HepG2 (cell line): ENCODE measurements around the gene TOLLIP. TPM values are rescaled to one million over a fixed set of nuclear protein-coding genes. Genes with fewer than 3 reads are reported as not detected.

ENCODE experiments used
- JARID2 ChIP-seq: sonication (generic); formaldehyde crosslinking; IDR thresholded peaks from 2 replicates; pipeline ENCODE4 v1.8.1; 2023; ENCODE audit warnings: missing genetic modification reagents, inconsistent platforms; ENCODE audit not compliant: insufficient replicate concordance
- MTF2 ChIP-seq: sonication (generic); formaldehyde crosslinking; IDR thresholded peaks from 2 replicates; pipeline ENCODE4 v1.5.0; 2020; ENCODE audit warnings: missing genetic modification reagents, borderline replicate concordance
- PHF8 ChIP-seq: sonication (generic); formaldehyde crosslinking; IDR thresholded peaks from 2 replicates; pipeline ENCODE4 v1.5.0; 2020; ENCODE audit warnings: missing genetic modification reagents
- PRMT3 ChIP-seq: sonication (generic); formaldehyde crosslinking; IDR thresholded peaks from 2 replicates; pipeline ENCODE4 v1.8.1; 2022; ENCODE audit warnings: low read depth, mild to moderate bottlenecking, moderate library complexity, missing genetic modification reagents, borderline replicate concordance
- SIX4 ChIP-seq: sonication (generic); formaldehyde crosslinking; IDR thresholded peaks from 2 replicates; pipeline ENCODE4 v1.4.0; 2020; ENCODE audit warnings: missing genetic modification reagents
- ZNF20 ChIP-seq: sonication (generic); formaldehyde crosslinking; IDR thresholded peaks from 2 replicates; pipeline ENCODE4 v1.4.0; 2020; ENCODE audit warnings: mild to moderate bottlenecking, moderate library complexity, missing genetic modification reagents
- ZNF547 ChIP-seq: sonication (generic); formaldehyde crosslinking; IDR thresholded peaks from 2 replicates; pipeline ENCODE4 v1.5.1; 2020; ENCODE audit warnings: mild to moderate bottlenecking, missing genetic modification reagents
- ZNF709 ChIP-seq: sonication (generic); formaldehyde crosslinking; IDR thresholded peaks from 2 replicates; pipeline ENCODE4 v1.5.0; 2020; ENCODE audit warnings: mild to moderate bottlenecking, missing genetic modification reagents
- polyA plus RNA-seq, 8 experiments: library from polyadenylated mRNA; depleted of rRNA in 3 of 8; stranded (reverse) in 7 of 8; unstranded in 1 of 8; fragments of >200 nt; fragmentation: Illumina TruSeq in 4 of 8; extraction: Trizol in 4 of 8; gene quantifications; 2 replicates each; pipeline versions ENCODE4 v1.2.1 to v1.2.3, GENCODE V29; 2011 to 2016; ENCODE audit warnings: low read depth in 4 of 8, missing spikeins in 1 of 8, mixed read lengths in 1 of 8; ENCODE audit not compliant: insufficient read depth in 1 of 8
- total RNA-seq, 5 experiments: library from RNA; depleted of rRNA; stranded (reverse); fragments of >200 nt; fragmentation: Illumina TruSeq; extraction: Trizol; gene quantifications; 2 replicates each; pipeline ENCODE4 v1.2.3, GENCODE V29; 2016; ENCODE audit warnings: low read depth in 1 of 5
- TF ChIP-seq, protein P1 (sequence below): sonication (generic); formaldehyde crosslinking; IDR thresholded peaks from 2 replicates; pipeline ENCODE4 v1.4.0; 2020; ENCODE audit warnings: missing genetic modification reagents
- TF ChIP-seq, protein P2 (sequence below): sonication (generic); formaldehyde crosslinking; IDR thresholded peaks from 2 replicates; pipeline ENCODE4 v1.4.0; 2020; ENCODE audit warnings: missing genetic modification reagents
- TF ChIP-seq, protein P3 (sequence below): IDR thresholded peaks from 2 replicates; pipeline ENCODE4 v1.6.1; 2016; ENCODE audit warnings: missing compliant biosample characterization, missing genetic modification reagents, borderline replicate concordance
- TF ChIP-seq, protein P4 (sequence below): sonication (generic); formaldehyde crosslinking; IDR thresholded peaks from 2 replicates; pipeline ENCODE4 v1.4.0; 2020; ENCODE audit warnings: mild to moderate bottlenecking, missing genetic modification reagents
- TF ChIP-seq, protein P5 (sequence below): sonication (generic); formaldehyde crosslinking; IDR thresholded peaks from 2 replicates; pipeline ENCODE4 v1.5.0; 2020; ENCODE audit warnings: mild to moderate bottlenecking, missing genetic modification reagents
- TF ChIP-seq, protein P6 (sequence below): sonication (generic); formaldehyde crosslinking; IDR thresholded peaks from 2 replicates; pipeline ENCODE4 v1.5.0; 2020; ENCODE audit warnings: mild to moderate bottlenecking, missing genetic modification reagents

TOLLIP gene
- total and polyA plus RNA-seq, 2 of the 13 experiments (the other 11 are each of a cell fraction or from before 2014, with no cell fraction given) = 25.9 to 47.5 TPM

DNA sequence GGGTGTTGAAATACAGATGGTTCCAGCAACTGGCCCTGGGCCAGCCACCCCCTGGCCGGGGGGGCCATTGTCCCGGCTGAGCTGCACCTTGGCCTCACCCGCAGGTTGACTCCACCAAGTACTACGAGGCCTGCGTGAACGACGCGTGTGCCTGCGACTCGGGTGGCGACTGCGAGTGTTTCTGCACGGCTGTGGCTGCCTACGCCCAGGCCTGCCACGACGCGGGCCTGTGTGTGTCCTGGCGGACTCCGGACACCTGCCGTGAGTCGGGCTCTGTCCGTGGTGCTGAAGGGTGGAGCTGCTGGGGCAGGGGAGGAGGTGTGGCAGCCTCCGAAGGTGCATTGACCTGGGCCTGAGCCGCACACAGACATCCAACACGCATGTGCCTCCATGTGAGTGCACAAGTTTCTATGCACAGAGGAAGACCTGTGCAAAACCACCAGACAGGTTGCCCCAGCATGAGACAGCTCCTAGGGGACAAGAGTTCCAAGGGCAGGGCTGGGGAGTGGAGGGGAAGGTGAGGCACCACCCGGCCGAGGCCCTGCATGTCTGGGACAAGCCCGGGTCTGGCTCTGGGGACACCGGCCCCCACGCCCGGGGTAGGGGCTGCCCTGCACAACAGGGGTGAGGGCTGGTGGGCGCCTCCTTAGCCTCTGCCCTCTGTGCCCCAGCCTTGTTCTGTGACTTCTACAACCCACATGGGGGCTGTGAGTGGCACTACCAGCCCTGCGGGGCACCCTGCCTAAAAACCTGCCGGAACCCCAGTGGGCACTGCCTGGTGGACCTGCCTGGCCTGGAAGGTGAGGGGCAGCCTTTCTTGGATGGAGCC is 70.5 kb downstream of the TOLLIP start (continued):
- TF ChIP-seq, protein P1, sequence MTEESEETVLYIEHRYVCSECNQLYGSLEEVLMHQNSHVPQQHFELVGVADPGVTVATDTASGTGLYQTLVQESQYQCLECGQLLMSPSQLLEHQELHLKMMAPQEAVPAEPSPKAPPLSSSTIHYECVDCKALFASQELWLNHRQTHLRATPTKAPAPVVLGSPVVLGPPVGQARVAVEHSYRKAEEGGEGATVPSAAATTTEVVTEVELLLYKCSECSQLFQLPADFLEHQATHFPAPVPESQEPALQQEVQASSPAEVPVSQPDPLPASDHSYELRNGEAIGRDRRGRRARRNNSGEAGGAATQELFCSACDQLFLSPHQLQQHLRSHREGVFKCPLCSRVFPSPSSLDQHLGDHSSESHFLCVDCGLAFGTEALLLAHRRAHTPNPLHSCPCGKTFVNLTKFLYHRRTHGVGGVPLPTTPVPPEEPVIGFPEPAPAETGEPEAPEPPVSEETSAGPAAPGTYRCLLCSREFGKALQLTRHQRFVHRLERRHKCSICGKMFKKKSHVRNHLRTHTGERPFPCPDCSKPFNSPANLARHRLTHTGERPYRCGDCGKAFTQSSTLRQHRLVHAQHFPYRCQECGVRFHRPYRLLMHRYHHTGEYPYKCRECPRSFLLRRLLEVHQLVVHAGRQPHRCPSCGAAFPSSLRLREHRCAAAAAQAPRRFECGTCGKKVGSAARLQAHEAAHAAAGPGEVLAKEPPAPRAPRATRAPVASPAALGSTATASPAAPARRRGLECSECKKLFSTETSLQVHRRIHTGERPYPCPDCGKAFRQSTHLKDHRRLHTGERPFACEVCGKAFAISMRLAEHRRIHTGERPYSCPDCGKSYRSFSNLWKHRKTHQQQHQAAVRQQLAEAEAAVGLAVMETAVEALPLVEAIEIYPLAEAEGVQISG = peak; percentile 63; the same call in 1 of the 2 replicates
- TF ChIP-seq, protein P2, sequence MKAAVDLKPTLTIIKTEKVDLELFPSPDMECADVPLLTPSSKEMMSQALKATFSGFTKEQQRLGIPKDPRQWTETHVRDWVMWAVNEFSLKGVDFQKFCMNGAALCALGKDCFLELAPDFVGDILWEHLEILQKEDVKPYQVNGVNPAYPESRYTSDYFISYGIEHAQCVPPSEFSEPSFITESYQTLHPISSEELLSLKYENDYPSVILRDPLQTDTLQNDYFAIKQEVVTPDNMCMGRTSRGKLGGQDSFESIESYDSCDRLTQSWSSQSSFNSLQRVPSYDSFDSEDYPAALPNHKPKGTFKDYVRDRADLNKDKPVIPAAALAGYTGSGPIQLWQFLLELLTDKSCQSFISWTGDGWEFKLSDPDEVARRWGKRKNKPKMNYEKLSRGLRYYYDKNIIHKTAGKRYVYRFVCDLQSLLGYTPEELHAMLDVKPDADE (CRISPR knock-in tag) = peak; percentile 55; the same call in 1 of the 2 replicates
- TF ChIP-seq PHF8 (CRISPR knock-in tag) = no peak
- 0 out of 2 replicates have a peak, but pooled peaks have one; percentile 37 for TF ChIP-seq SIX4 (CRISPR knock-in tag)
- TF ChIP-seq, protein P3, sequence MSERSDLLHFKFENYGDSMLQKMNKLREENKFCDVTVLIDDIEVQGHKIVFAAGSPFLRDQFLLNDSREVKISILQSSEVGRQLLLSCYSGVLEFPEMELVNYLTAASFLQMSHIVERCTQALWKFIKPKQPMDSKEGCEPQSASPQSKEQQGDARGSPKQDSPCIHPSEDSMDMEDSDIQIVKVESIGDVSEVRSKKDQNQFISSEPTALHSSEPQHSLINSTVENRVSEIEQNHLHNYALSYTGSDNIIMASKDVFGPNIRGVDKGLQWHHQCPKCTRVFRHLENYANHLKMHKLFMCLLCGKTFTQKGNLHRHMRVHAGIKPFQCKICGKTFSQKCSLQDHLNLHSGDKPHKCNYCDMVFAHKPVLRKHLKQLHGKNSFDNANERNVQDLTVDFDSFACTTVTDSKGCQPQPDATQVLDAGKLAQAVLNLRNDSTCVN (CRISPR knock-in tag) = peak; percentile 61; the same call in 1 of the 2 replicates
- TF ChIP-seq MTF2 (CRISPR knock-in tag) = peak; percentile 47; the same call in 1 of the 2 replicates
- TF ChIP-seq, protein P4, sequence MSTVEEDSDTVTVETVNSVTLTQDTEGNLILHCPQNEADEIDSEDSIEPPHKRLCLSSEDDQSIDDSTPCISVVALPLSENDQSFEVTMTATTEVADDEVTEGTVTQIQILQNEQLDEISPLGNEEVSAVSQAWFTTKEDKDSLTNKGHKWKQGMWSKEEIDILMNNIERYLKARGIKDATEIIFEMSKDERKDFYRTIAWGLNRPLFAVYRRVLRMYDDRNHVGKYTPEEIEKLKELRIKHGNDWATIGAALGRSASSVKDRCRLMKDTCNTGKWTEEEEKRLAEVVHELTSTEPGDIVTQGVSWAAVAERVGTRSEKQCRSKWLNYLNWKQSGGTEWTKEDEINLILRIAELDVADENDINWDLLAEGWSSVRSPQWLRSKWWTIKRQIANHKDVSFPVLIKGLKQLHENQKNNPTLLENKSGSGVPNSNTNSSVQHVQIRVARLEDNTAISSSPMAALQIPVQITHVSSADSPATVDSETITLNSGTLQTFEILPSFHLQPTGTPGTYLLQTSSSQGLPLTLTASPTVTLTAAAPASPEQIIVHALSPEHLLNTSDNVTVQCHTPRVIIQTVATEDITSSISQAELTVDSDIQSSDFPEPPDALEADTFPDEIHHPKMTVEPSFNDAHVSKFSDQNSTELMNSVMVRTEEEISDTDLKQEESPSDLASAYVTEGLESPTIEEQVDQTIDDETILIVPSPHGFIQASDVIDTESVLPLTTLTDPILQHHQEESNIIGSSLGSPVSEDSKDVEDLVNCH (CRISPR knock-in tag) = no peak
- TF ChIP-seq PRMT3 = peak; percentile 68; the same call in 1 of the 2 replicates
- TF ChIP-seq ZNF709 = 0 out of 2 replicates have a peak, but pooled peaks have one; percentile 35
- TF ChIP-seq, protein P5, sequence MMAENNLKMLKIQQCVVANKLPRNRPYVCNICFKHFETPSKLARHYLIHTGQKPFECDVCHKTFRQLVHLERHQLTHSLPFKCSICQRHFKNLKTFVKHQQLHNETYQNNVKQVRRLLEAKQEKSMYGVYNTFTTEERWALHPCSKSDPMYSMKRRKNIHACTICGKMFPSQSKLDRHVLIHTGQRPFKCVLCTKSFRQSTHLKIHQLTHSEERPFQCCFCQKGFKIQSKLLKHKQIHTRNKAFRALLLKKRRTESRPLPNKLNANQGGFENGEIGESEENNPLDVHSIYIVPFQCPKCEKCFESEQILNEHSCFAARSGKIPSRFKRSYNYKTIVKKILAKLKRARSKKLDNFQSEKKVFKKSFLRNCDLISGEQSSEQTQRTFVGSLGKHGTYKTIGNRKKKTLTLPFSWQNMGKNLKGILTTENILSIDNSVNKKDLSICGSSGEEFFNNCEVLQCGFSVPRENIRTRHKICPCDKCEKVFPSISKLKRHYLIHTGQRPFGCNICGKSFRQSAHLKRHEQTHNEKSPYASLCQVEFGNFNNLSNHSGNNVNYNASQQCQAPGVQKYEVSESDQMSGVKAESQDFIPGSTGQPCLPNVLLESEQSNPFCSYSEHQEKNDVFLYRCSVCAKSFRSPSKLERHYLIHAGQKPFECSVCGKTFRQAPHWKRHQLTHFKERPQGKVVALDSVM (CRISPR knock-in tag) = no peak
- TF ChIP-seq ZNF547 (CRISPR knock-in tag) = 0 out of 2 replicates have a peak, but pooled peaks have one; percentile 26
- TF ChIP-seq, protein P6, sequence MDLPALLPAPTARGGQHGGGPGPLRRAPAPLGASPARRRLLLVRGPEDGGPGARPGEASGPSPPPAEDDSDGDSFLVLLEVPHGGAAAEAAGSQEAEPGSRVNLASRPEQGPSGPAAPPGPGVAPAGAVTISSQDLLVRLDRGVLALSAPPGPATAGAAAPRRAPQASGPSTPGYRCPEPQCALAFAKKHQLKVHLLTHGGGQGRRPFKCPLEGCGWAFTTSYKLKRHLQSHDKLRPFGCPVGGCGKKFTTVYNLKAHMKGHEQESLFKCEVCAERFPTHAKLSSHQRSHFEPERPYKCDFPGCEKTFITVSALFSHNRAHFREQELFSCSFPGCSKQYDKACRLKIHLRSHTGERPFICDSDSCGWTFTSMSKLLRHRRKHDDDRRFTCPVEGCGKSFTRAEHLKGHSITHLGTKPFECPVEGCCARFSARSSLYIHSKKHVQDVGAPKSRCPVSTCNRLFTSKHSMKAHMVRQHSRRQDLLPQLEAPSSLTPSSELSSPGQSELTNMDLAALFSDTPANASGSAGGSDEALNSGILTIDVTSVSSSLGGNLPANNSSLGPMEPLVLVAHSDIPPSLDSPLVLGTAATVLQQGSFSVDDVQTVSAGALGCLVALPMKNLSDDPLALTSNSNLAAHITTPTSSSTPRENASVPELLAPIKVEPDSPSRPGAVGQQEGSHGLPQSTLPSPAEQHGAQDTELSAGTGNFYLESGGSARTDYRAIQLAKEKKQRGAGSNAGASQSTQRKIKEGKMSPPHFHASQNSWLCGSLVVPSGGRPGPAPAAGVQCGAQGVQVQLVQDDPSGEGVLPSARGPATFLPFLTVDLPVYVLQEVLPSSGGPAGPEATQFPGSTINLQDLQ (CRISPR knock-in tag) = no peak
- no peak for TF ChIP-seq JARID2 (CRISPR knock-in tag)
- TF ChIP-seq ZNF20 (CRISPR knock-in tag) = no peak
